NCI-H2029 treated with DMSO at 0.1 percent for 48 hours (cell line): ENCODE results near the gene HOMER2.

ENCODE experiments used
- DNase-seq: peaks from one replicate; lab custom pipeline; 2025; lab: John Stamatoyannopoulos, UW

HOMER2 gene

DNA sequence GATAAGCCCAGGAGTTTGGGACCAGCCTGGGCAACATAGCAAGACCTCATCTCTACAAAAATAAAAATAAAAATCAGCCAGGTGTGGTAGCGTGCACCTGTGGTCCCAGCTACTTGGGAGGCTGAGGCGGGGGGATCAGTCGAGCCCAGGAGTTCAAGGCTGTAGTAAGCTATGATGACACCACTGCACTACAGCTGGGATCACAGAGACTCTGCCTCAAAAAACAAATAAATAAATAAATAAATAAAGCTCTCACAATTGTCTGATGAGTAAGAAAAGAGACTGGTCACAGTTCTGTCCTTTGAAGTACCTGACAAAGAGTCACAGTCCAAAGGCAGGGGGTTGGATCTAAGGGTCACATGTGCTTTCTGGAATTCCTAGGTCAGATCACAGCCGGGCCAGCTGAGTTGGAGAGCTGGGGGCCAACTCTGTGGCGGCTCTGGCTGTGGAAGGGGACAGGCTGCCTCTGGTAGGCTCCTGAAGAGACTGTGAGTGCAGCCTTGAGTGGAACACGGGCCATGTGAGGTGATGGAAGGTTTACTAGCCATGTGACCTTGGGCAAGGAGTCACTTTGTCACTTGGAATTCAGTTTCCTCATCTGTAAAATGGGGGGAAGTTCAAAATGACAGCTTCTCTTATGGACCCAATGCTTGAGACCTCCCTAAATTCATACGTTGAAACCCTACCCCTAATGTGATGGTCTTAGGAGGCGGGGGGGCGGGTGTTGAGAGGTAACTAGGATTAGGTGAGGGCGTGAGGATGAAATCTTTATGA, 95.9 kb downstream of the HOMER2 start:
- DNase-seq = no peak

DNA sequence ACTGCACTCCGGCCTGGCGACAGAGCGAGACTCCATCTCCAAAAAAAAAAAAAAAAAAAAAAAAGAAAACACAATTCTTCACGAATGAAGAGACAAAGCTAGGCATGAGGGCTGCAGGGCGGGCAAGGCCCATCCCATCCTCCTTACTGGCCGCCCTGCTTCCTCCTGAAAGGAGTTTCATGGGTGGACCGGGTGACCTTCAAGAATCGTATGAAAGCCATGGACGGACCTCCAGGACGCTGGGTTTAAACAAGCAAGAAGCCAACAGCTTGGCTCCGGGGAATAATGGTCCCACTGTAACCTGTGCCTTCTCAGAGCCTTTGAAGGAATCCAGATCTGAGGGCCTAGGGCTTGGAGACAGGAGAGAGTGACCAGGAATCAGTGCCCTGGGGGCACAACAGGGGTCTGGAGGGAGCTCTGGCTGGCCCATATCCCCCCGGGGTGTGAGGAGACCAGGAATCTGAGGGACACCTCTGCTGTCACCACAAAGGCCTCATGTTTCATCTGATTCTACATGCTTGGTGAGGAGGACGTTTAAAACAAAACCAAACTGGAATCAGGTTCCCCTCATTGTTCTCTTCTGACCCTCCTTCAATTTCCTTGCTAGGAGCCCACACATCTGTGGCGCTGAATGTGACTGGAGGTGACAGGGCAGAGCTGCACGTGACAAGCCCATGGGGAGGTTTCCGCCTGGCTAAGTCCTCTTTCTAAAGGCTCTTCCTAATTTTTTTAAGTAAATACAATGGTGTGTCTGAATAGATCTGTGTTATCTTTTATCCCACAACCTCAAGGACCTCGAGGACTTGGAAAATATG, 97.0 kb downstream of the HOMER2 start:
- DNase-seq = no peak

DNA sequence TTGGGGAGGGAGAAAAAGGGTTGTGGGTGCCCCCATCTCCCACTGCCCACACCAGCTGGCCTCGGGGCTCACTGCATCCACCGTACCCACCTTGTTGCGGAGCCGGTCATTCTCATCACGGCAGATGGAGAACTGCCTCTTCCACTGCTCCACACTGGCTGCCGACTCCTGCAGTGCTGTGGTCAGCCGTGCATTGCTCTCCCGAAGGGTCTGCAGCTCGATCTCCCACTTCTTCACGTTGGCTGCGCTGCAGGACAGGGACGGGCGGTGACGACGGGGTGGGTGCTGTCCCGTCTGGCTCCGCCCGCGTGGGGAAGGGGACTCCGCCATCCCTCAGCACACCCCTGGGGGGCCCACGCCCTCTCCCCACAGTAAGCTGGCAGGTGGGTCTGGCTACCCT, 98.0 kb downstream of the HOMER2 start:
- DNase-seq = no peak

- DNase-seq = no peak
Measured at GRCh38 chr15:82852941-82853561, 99.5 kb downstream of the HOMER2 start.

DNA sequence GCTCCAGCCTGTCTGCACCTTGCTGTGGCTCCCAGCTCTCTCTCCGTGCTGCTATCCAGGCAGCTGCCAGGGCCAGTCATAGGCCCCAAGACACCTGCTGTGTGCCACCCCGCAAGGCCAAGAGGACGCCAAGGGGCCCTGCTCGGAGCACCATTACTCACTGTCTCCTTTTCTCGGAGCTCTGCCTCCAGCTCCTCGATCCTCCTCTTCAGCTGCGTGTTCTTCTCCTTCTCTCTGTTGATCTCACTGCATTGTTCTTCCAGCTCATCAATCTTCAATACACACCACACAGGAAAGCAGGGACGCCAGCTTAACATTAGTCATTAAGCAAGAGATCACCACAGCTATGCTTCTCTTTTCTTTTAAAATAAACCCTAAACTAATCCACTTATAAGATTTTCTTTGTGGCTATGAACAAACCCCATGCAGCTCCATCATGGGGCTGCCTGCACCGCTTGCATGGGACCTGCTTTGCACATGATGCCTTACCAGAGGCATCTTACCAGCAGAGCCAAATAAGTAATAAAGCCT, 100.5 kb downstream of the HOMER2 start:
- no peak for DNase-seq

- no peak for DNase-seq
Measured at GRCh38 chr15:82851306-82851850, 101.1 kb downstream of the HOMER2 start.

- DNase-seq = no peak
Measured at GRCh38 chr15:82850731-82851130, 101.8 kb downstream of the HOMER2 start.

- peak; percentile 56 for DNase-seq
Measured at GRCh38 chr15:82849556-82850512, 102.7 kb downstream of the HOMER2 start.

DNA sequence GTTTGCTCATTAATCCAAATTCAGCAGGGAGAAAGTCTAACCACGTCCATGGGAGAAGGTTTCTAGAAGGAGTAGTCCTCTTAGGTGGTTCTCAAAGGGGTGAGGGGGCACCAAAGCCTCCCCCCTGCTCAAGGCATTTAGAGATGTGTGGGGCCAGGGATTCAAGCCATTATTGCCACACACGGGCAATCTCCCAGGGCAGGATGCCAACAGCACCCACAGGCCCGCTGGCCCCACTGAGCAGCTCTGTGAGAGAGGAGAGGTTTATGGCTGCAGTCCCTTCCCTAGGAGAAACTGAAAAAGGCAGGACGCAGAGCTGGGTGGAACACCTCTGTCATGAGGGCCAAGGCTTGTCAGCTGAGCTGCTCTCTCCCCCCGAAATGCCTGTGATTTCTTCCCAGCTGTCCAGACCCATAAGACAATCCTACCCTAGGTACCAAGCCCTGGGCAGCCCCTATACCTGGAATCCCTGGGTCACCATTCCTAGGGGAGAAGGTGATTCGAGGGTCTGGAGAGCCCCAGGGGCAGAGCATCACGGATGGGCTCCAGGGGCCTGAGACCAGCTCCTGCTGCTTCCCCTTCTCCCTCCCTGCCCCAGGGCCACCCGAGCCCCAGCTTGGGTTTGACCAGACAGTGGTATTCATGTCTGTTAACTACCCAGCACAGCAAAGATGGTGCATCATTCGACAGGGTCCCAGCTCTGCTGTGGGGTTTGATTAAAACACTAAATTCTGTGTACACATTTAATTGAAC, 104.1 kb downstream of the HOMER2 start:
- no peak for DNase-seq

GRCh38 chr15:82847703-82848102, 104.8 kb downstream of the HOMER2 start:
- DNase-seq = no peak

DNA sequence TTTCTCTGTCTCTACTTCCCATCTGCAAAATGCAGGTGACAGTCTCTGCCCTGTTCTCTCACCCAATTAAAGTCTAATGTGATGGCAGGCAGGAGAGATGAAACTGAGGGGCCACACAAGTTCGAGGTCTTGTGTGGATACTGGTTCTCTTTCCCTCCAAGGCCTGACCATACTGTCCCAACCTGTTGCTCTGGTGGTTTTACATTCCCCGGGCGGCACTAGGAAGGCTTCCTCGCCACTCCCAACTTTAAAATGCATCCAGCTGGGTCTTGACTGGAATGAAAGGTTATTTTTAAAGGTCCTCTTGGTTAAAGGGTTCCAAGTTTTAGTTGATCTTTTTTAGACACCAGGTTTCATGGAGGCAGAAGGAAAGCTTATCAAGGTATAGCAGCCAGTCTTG, 105.9 kb downstream of the HOMER2 start:
- no peak for DNase-seq

GRCh38 chr15:82845686-82846085, 106.8 kb downstream of the HOMER2 start:
- no peak for DNase-seq

GRCh38 chr15:82843566-82843965, 109.0 kb downstream of the HOMER2 start:
- no peak for DNase-seq

- no peak for DNase-seq
Measured at GRCh38 chr15:82840166-82840565, 112.4 kb downstream of the HOMER2 start.

- no peak for DNase-seq
Measured at GRCh38 chr15:82839136-82839535, 113.4 kb downstream of the HOMER2 start.

- DNase-seq = no peak
Measured at GRCh38 chr15:82838096-82838735, 114.3 kb downstream of the HOMER2 start.

- no peak for DNase-seq
Measured at GRCh38 chr15:82835391-82835917, 117.1 kb downstream of the HOMER2 start.

DNA sequence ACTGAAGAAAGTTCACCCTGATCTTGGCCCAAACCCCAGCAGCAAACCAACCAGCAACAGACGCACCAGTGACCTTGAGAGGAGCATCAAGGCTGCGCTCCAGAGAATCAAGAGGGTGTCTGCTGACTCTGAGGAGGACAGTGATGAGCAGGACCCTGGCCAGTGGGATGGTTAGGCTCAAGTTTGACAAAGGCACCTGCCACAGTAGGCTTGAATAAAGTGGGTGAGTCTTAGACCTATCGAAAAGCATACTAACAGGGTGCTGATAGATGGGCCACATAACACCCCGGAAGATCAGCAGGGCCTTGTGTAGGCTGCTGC, 119.2 kb downstream of the HOMER2 start:
- DNase-seq = no peak

DNA sequence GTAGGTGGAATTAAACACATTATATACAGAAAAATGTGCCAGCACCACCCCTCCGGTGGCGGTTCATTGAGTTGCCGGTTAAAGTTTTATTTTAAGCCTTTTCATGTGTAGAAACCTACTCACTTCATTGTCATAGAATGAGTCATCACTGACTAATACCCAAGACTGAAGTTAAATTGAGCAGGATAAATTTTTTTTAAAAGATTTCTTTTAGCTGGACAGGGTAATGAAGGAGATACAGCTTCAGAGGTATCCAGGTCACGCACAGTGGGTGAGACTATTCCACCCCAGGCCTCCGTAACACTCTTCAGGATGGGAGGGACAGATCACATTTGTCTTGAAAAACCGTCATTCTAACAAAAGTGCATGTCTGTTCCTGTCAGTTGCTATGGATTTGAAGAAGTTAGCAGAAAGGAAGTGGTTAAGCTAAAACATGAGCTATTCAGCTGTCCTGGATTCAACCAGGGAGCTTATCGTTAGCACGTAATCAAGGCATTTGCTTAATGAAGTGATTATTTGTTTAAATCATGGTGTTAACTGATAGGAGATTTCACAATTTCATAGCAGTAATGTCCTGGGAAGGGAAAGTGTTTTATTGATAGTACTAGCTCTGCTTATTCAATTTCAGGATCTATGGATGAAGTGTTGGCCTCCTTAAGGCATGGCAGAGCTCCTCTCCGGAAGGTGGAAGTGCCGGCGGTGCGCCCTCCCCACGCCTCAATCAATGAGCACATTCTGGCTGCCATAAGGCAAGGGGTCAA, 119.7 kb downstream of the HOMER2 start:
- DNase-seq = no peak
